Cardiac fibroblast (primary cell): ENCODE results near the gene HNRNPC.
"Not testable (repeated sequence)": the region's sequence is repeated elsewhere in the genome, so short reads cannot be mapped to it uniquely, and the experiment has no call there.

ENCODE experiments used
- DNase-seq, 2 donors: peaks; one replicate each; pipeline versions ENCODE4 v3.0.0 to v3.0.0-alpha.2; 2010; ENCODE audit warnings: low read depth in 2 of 2
- H3K4me3 ChIP-seq, 2 donors: replicated peaks in 1 of 2; 1 replicate in 1 of 2; 2 replicates in 1 of 2; pipeline ENCODE4 v1.5.1; 2011; ENCODE audit warnings: low read depth in 2 of 2, low read length in 2 of 2, mild to moderate bottlenecking in 2 of 2, moderate library complexity in 1 of 2
- CTCF ChIP-seq: IDR thresholded peaks from one replicate; pipeline ENCODE4 v1.5.1; 2011; ENCODE audit warnings: low read depth, mild to moderate bottlenecking, low read length, inconsistent platforms

The HNRNPC gene

GRCh38 chr14:21261824-21262223 is 7.4 kb downstream of the HNRNPC start:
- DNase-seq, result no peak
- TF ChIP-seq CTCF, result no peak
- no peak overlapping the region for H3K4me3 ChIP-seq

GRCh38 chr14:21258889-21259787 is 10.1 kb downstream of the HNRNPC start:
- DNase-seq, result no peak
- TF ChIP-seq CTCF, result no peak
- H3K4me3 ChIP-seq, result no peak overlapping the region

GRCh38 chr14:21258005-21258888 is 11.0 kb downstream of the HNRNPC start:
- no peak overlapping the region for H3K4me3 ChIP-seq
- TF ChIP-seq CTCF, result no peak
- DNase-seq, result no peak

DNA sequence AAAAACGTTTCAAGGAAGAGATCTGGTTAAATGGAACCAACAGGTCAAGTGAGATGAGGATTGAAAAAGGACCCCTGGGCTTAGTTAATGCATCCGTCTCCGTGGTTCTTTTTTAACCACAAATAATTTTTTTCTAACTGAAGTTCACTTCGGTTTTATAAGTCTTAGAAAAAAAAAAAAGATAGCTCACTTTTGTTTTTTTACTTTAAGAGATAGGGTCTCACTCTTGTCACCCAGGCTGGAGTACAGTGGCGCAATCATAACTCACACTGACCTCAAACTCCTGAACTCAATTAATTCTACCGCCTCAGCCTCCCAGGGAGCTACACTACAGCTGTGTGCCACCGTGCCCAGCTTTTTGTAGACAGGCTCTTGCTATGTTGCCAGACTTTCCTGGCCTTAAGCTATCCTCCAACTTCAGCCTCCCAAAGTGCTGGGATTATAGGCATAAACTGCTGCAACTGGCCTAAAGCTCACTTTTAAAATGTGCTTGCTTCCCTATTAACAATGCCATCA is 11.8 kb downstream of the HNRNPC start:
- no peak overlapping the region for H3K4me3 ChIP-seq
- peak in 1 of 2 donors; percentile 30 for DNase-seq
- no peak for TF ChIP-seq CTCF

DNA sequence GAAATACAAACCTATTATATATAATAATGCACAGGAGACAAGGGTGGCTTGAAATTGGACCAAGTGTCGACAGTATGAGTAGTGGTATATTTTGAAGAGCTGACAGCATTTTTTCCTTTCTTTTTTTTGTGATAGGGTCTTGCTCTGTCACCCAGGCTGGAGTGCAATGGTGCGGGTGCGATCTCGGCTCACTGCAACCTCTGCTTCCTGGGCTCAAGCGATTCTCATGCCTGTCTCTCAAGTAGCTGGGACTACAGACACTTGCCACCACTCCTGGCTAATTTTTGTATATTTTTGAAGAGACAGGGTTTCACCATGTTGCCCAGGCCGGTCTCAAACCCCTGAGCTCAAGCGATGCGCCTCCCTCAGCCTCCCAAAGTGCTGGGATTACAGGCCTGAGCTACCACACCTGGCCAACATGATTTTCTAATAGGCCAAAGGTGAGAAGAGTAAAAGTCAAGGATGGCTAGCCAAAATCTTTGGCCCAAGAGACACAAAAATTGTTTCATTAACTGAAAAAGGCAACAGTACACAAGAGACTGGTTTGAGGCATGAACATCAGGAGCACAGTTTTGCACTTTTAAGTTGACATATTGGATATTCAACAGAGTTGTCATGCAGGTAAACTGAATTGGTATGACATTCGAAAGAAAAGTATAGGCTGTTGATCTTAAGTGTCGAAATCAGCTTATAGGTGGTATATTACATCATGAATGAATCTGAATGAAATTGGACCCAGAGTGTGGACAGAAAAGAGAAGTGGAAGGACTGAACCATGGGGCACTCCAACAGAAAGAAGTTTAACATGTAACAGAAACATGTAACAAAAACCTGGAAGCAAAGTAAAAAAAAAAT is 12.5 kb downstream of the HNRNPC start:
- DNase-seq, result no peak
- TF ChIP-seq CTCF, result no peak
- no peak overlapping the region for H3K4me3 ChIP-seq

GRCh38 chr14:21256102-21256447 is 13.2 kb downstream of the HNRNPC start:
- not testable (repeated sequence) for H3K4me3 ChIP-seq, DNase-seq
